CD4-positive, alpha-beta T cell treated with Interleukin-10 for 1 hour (primary cell): ENCODE results near the gene GATAD2A.

ENCODE experiments used
- DNase-seq: peaks from one replicate; pipeline ENCODE4 v3.0.0-alpha.2; 2020

Gene GATAD2A

DNA sequence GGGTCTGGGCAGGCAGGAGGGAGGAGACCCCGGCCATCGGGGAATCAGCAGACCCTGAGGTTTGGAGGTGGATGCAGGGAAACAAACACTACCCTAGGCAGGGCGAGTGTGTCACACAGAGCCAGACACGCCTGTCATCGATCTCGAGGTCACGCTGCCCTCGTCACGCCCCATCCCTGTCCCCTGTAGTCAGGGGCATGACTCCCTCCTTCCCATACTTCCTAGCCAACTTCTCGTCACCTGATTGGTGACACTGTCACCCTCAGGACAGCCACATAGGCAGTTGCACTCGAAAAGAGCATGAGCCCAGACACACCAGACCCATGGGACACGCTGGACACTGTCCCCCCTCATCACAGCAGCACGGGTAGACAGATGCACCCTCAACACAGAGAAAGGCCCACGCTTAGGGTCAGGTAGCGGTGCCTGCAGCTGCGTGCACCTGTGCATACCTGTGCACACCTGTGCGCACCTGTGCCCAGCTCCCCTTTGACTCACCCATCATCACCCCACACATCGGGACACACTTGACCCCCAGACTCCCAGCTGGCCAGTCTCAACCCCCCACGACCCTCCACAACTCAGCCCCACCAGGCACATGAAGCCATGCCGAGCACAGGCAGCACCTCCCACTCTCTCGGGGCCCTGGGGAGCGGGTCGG lies 144.5 kb downstream of the GATAD2A start:
- no peak for DNase-seq

DNA sequence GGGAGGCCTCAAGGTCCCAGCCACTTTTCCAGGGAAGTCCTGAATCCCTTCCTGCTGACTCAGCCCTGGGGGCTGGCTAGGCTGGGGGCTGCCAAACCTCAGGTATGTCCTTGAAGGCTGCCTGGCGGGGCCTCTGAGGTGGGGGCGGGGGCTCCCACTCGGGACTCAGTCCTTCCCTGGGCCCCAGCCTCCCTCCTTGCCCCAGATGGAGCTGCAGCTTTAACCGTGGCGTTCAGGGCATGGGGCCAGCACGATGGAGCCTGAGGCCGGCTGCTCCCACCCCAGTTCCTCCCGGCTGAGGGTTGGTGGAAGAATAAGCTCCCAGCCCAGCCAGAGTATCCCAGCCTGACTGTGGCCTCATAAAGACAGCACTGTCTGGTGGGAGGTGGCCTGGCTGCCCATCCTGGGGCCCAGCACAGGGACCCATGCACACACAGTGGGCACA lies 145.0 kb downstream of the GATAD2A start:
- no peak for DNase-seq

DNA sequence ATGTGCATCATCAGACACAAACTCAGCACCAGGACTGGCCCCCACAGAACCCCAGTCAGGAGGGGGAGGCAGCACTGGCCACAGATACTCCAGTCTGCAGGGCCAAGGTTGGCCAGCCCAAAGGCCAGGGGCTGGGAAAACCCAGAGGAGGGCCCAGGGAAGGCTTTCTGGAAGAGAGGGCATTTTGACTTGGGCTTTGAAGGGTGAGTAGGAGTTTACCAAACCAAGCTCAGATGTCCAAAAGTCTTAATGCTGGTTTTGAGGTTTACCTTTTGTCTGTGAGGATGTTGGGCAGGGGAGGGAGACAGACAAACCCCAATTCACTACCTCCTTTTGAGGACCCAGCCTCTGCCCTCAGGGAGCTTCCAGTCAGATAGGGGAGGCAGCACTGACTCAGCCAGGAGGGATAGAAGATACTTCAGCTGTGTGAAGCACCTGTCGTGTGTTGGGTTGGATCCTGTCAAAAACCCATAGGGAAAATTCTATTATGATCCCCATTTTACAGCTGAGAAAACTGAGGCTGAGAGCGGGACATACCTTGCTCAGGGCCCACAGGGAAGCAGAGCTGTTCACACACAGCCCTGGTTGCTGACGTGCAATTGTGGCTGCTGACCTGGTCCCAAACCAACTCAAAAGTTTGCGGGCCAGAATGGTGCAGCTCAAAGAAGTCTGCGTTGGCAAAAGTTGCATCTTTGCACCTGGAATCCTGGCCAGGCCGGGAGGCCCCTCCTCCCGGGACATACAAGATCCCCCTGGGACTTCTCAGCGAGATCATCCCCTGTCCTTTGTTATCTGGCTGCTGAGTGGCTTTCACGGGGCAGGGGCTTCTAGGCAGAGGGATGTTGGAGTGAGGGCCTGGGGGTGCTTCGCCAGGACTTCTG lies 145.7 kb downstream of the GATAD2A start:
- DNase-seq, result no peak

DNA sequence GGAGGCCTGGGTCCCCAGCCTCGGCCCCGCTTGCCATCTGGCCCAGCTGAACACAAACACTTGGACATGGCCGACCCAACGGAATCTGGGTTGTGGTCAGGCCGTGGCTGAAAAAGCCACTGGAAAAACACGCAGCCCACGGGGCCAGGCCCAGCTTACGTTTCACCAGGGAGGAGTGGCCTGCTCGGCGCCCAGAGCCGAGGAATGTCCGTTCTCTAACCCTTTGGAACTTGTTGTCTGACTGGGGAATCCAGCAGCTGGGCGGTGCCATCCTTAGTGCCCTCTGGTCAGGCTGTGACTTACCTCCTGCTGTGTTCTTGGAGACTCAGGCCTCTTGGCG lies 146.3 kb downstream of the GATAD2A start:
- DNase-seq, result no peak

DNA sequence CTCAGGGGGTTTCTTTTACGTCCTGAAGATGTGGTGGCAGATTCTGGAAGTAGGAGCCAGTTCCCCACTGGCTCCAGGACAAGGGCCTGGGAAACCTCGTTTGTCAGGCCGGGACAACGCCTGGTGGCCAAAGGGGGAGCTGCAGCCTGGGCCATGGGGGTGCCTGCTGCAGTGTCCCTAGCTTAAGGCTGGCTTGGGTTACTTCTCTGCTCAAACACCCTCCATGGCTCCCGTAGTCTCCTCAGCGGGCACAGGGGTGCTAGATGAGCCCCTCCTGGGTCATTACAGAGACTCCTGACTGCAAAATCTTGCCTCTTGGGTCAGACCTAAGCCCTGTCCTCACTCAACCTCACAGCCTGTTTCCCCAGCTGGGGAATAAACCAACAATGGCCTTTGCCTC lies 147.3 kb downstream of the GATAD2A start:
- DNase-seq, result peak; percentile 29

DNA sequence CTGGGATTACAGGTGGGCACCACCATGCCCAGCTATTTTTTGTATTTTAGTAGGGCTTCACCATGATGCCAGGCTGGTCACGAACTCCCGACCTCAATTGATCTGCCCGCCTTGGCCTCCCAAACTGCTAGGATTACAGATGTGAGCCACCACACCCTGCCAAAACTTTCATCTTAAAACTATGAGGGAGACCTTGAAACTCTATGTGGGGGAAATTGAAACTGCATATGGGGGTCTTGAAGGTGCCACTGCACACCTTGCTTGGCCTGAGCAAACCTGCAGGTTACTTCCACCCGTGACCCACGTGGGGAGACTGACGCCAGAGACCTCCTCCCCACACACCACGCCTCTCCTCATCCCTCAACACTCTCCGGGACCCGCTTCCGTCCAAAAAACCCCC lies 148.2 kb downstream of the GATAD2A start:
- no peak for DNase-seq

DNA sequence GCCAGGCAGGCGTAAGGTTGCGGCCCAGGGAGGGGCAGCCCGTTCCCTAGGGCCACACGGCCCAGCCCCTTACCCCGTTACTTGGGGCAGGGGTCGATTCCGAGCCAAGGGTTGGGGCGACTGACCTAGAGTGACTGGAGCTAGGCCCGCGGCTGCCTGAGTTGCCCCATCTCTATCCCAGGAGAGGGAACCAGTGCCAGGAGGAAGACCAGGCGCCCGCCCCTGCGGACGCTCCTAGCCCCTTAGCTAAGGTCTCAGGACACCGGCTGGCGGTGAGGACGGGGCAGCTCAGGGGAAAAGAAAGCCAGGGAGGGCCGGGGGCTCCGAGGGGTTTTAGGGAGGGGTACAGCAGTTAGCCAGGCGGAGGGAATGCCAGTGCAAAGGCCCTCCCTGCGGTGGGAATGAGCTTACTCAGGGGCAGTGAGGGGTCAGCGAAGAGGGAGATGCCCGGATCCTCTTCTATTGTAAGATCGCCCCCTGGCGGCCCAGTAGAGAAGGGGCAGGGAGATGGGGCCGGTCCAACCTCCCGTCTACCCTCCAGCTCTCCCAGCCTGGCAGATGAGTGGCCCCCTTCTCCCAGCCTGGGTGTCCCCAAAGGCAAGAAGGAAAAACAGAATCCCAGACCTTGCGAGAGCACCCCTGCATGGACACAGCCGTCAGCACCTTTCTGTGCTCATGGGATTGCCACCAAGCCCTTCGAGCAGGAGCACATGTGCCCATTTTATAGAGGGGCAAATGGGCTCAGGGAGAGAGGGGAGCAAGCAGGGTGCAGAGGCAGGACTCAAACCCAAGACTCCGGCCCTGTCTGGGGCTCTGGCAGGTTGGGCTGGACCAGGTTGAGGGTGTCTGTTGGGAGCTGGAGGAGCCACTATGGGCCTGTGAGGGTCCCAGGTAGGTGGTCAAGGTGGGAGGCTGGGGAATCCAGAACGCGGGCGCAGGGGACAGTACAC lies 148.9 kb downstream of the GATAD2A start:
- DNase-seq, result peak; percentile 57

DNA sequence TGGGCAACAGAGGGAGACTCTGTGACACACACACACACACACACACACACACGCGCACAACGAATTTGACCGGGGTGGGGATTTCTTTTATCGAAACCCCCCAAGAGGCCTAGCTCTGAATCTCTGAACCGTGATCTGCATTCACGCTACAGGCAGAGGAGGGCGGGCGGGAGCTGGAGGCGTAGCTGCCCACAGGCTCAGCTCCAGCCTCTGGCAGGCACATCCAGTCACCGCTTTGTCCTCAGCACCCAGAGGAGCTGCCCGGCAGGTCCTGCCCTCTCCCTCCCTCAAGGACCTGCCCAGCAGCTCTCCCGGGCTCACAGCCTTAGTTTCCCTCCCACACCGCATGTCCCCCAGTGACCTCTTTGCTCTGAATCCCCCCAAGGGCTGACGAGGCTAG lies 152.6 kb downstream of the GATAD2A start:
- DNase-seq, result no peak
